ENCODE results near the gene DICER1.

DICER1 gene

DNA sequence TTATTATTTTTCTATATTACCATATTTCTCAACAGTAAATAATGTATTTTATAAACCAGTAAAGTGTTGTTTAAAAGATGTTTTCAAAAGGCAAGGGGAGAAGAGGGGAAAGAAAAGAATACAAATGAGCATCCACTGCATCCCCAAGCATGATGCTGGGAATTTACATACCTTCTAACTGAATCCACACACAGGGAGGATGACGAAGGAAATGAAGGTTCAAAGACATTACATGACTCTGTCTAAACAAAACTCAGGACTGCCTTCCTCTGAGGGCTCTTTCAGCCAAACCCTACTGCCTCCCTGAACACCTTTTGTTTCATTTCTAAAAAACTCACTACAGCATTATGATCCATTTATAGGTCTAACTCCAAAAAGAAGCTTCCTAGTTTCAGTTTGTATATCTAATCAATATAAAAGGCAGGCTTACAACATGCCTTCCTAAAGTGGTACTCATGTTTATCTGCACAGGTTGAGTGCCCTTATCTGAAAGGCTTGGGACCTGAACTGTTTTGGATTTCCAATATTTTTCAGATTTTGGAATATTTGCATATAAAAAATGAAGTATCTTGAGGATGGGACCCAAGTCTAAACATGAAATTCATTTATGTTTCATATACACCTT lies 30.3 kb downstream of the DICER1 start:
- TF ChIP-seq CTCF (IDR thresholded peaks at IDR 0.05), result no peak
- no peaks in the 10 kb centered on the region for H3K4me1 ChIP-seq (ENCODE audit: control insufficient read depth in 1 of 2, insufficient read depth in 1 of 2, low read depth in 1 of 2, low read length in 1 of 2)
- H3K27ac ChIP-seq, result no peak overlapping the region
- peaks cover 68% of the 10 kb centered on the region for H3K36me3 ChIP-seq
- no peaks in the 10 kb centered on the region for H3K27me3 ChIP-seq
- no peak overlapping the region for H3K4me3 ChIP-seq (ENCODE audit: low read depth in 1 of 2, low read length in 1 of 2)
- no peaks in the 10 kb centered on the region for H3K9me3 ChIP-seq

DNA sequence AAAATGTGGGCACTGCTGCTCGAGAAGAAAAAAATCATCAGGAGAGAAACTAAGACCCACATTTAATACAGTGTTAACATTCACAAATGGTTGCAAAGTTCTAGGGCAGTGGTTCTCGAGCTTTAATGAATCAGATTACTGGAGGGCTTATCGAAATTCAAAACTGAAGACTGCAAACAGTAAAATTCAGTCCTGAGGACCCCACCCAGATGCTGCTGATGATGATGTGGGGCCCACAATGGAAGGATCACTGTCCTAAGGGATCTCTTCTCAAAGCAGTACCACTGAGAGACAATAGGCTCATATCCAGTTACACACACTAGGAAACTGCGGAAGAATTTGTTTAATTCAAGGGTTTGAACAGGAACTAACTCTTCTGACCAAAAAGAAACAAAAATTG lies 31.4 kb downstream of the DICER1 start:
- no peaks in the 10 kb centered on the region for H3K27me3 ChIP-seq
- no peaks in the 10 kb centered on the region for H3K9me3 ChIP-seq
- no peak overlapping the region for H3K4me3 ChIP-seq (ENCODE audit: low read depth in 1 of 2, low read length in 1 of 2)
- H3K27ac ChIP-seq, result no peak overlapping the region
- no peak for TF ChIP-seq CTCF (IDR thresholded peaks at IDR 0.05)
- H3K36me3 ChIP-seq, result peaks cover 62% of the 10 kb centered on the region
- H3K4me1 ChIP-seq (ENCODE audit: control insufficient read depth in 1 of 2, insufficient read depth in 1 of 2, low read depth in 1 of 2, low read length in 1 of 2), result no peaks in the 10 kb centered on the region

DNA sequence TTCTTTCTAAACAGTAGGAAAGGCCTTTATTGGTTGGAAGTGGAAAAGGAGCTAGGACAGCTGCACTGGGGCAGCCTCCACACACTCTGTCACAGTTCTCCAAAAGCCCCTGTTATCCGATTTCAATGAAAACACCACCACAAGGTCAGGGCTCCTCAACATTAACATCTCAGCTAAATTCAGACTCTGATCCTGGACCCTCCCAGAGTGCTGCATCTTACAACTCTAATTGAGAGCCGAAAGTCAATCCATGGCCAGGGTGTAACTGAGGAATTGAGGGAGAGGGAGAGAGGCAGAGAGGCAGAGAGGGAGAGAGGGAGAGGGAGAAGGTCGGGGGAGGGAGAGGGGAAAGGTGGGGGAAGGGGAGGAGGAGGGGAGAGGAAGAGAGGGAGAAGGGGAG lies 32.1 kb downstream of the DICER1 start:
- Histone ChIP-seq H3K4me1 (ENCODE audit: control insufficient read depth in 1 of 2, insufficient read depth in 1 of 2, low read depth in 1 of 2, low read length in 1 of 2) (no peaks in the 10 kb centered on the region), H3K9me3 (no peaks in the 10 kb centered on the region)
- TF ChIP-seq CTCF (IDR thresholded peaks at IDR 0.05), result no peak

GRCh38 chr14:95123891-95124579 lies 33.3 kb downstream of the DICER1 start:
- no peak for TF ChIP-seq CTCF (IDR thresholded peaks at IDR 0.05)
- H3K36me3 ChIP-seq, result peaks cover 57% of the 10 kb centered on the region
- H3K4me1 ChIP-seq (ENCODE audit: control insufficient read depth in 1 of 2, insufficient read depth in 1 of 2, low read depth in 1 of 2, low read length in 1 of 2), result no peaks in the 10 kb centered on the region
- no peaks in the 10 kb centered on the region for H3K9me3 ChIP-seq
- H3K27me3 ChIP-seq, result no peaks in the 10 kb centered on the region
- H3K4me3 ChIP-seq (ENCODE audit: low read depth in 1 of 2, low read length in 1 of 2), result no peak overlapping the region
- no peak overlapping the region for H3K27ac ChIP-seq

More for the DNA sequence above, 32.1 kb downstream of the DICER1 start:
- Histone ChIP-seq H3K36me3 (peaks cover 60% of the 10 kb centered on the region), H3K4me3 (ENCODE audit: low read depth in 1 of 2, low read length in 1 of 2) (no peak overlapping the region), H3K27ac (no peak overlapping the region), H3K27me3 (no peaks in the 10 kb centered on the region)

DNA sequence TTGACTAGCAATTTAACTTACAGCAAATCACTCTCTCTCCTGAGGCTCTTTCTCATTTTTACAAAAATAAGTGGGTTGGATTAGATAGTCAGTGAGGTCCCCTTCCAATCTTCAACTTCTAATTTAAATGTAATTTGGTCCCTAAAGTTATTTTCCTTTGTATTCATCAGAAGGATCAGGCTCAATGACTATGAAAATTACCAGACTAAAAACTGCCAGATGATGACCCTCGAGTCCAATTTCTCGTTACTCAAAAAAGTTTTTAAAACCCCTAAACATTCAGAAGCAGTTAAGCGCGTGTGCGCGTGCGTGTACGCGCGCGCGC lies 34.7 kb downstream of the DICER1 start:
- no peak overlapping the region for H3K4me3 ChIP-seq (ENCODE audit: low read depth in 1 of 2, low read length in 1 of 2)
- H3K9me3 ChIP-seq, result no peaks in the 10 kb centered on the region
- H3K27me3 ChIP-seq, result no peaks in the 10 kb centered on the region
- peaks cover 60% of the 10 kb centered on the region for H3K36me3 ChIP-seq
- TF ChIP-seq CTCF (IDR thresholded peaks at IDR 0.05), result no peak
- H3K4me1 ChIP-seq (ENCODE audit: control insufficient read depth in 1 of 2, insufficient read depth in 1 of 2, low read depth in 1 of 2, low read length in 1 of 2), result no peaks in the 10 kb centered on the region
- H3K27ac ChIP-seq, result no peak overlapping the region

All from neutrophil (primary cell).